Measurements from ENCODE around the gene PRAMEF1. TPM values are rescaled to one million over a fixed set of nuclear protein-coding genes. Genes with fewer than 3 reads are reported as not detected.
"Not testable (repeated sequence)": the region's sequence is repeated elsewhere in the genome, so short reads cannot be mapped to it uniquely, and the experiment has no call there.

PRAMEF1 gene, protein sequence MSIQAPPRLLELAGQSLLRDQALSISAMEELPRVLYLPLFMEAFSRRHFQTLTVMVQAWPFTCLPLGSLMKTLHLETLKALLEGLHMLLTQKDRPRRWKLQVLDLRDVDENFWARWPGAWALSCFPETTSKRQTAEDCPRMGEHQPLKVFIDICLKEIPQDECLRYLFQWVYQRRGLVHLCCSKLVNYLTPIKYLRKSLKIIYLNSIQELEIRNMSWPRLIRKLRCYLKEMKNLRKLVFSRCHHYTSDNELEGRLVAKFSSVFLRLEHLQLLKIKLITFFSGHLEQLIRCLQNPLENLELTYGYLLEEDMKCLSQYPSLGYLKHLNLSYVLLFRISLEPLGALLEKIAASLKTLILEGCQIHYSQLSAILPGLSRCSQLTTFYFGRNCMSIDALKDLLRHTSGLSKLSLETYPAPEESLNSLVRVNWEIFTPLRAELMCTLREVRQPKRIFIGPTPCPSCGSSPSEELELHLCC
- not detected for total RNA-seq
- not detected for polyA plus RNA-seq
- long read RNA-seq, donor 1: 0 reads
- long read RNA-seq, donor 2: 0 reads

GRCh38 chr1:12791097-12791496 is at the start of gene PRAMEF1:
Gene PRAMEF1, plus strand, starts transcription at chr1:12791397. Its CDS starts 1,831 bp downstream, at chr1:12793228.
- H3K4me3 ChIP-seq; H3K27me3 ChIP-seq (replicated peaks in 1 of 7); H3K36me3 ChIP-seq; intact Hi-C loops (cut with DNase I; ENCODE audit: low total_unique reads); DNase-seq; H3K4me1 ChIP-seq; H3K27ac ChIP-seq: not testable (repeated sequence)
- H3K9me3 ChIP-seq: peaks cover 0 to 20% (median 6%) of the 10 kb centered on the region in 8 donors
- WGBS, 5 donors: 81 to 96% (median 86%) methylated on average over 3 to 5 of the region's 5 CpGs

DNA sequence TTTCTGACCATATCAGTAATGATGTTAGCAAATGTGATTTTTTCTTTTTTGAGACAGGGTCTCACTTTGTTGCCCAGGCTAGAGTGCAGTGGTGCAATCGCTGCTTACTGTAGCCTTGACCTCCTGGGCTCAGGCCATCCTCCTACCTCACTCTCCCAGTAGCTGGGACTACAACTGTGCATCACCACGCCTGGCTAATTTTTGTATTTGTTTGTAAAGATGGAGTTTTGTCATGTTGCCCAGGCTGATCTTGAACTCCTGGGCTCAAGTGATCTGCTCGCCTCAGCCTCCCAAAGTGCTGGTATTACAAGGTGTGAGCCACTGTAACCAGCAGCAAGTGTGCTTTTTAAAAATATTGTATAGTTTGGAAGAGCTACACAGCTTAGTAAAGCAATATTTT is 49.3 kb upstream of the PRAMEF1 start:
- 68 to 92% (median 73%) methylated on average over 3 of the region's 3 CpGs for WGBS, 5 donors
- H3K4me1 ChIP-seq: no peaks in the 10 kb centered on the region
- H3K9me3 ChIP-seq: peaks cover 0 to 14% (median 1%) of the 10 kb centered on the region in 8 donors
- no peak overlapping the region for H3K27ac ChIP-seq
- no peak for DNase-seq
- intact Hi-C loops (cut with DNase I; ENCODE audit: low total_unique reads): no loop called here
- H3K4me3 ChIP-seq: no peak overlapping the region
- peaks cover 0 to 83% (median 0%) of the 10 kb centered on the region in 7 donors for H3K27me3 ChIP-seq (replicated peaks in 1 of 7)
- TF ChIP-seq CTCF (IDR thresholded peaks at IDR 0.05 in 8 of 11, conservative IDR thresholded peaks at IDR 0.05 in 3 of 11) (no peak), POLR2A (IDR thresholded peaks at IDR 0.05) (no peak), POLR2AphosphoS5 (IDR thresholded peaks at IDR 0.05) (no peak)
- no peaks in the 10 kb centered on the region for H3K36me3 ChIP-seq

- Histone ChIP-seq H3K4me3 (no peak overlapping the region), H3K4me1 (no peaks in the 10 kb centered on the region), H3K36me3 (no peaks in the 10 kb centered on the region), H3K27me3 (replicated peaks in 1 of 7) (peaks cover 0 to 78% (median 0%) of the 10 kb centered on the region in 7 donors), H3K9me3 (peaks cover 5 to 39% (median 32%) of the 10 kb centered on the region in 8 donors), H3K27ac (no peak overlapping the region)
- intact Hi-C loops (cut with DNase I; ENCODE audit: low total_unique reads): no loop called here
- TF ChIP-seq POLR2AphosphoS5 (IDR thresholded peaks at IDR 0.05) (no peak), POLR2A (IDR thresholded peaks at IDR 0.05) (no peak), CTCF (IDR thresholded peaks at IDR 0.05 in 8 of 11, conservative IDR thresholded peaks at IDR 0.05 in 3 of 11) (no peak)
- no peak for DNase-seq
- 65 to 75% (median 72%) methylated on average over 3 of the region's 3 CpGs for WGBS, 5 donors
Observed at GRCh38 chr1:12745126-12745991, 45.8 kb upstream of the PRAMEF1 start.

DNA sequence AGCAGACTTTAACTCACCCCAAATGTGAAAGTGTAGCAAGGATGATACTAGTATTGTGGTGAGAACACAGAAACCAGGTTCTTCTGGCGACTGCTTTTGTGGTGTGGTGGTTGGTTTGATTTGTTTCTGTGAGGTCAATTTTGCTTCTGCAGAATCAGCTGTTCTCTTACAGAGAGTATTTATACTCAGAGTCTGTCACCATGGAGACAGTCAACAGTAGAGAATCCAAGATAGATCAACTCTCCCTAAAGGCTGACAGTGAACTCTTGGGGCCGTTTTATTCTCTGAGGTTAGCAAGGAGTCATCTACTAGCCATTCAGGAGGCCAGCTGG is 45.2 kb upstream of the PRAMEF1 start, which contains the start of gene CFAP107:
TSS of gene CFAP107 (plus strand) at position 209 of the 332 bp plus-strand sequence. CDS start 231 bp downstream, outside the sequence.
- 35 to 55% (median 48%) methylated on average over 2 of the region's 2 CpGs for WGBS, 5 donors
- no peaks in the 10 kb centered on the region for H3K4me1 ChIP-seq
- no peak within 1 kb of the TSS for H3K27ac ChIP-seq
- H3K4me3 ChIP-seq: no peak within 1 kb of the TSS
- H3K27me3 ChIP-seq (replicated peaks in 1 of 7): peaks cover 0 to 78% (median 0%) of the 10 kb centered on the region in 7 donors
- no peaks in the 10 kb centered on the region for H3K36me3 ChIP-seq
- H3K9me3 ChIP-seq: peaks cover 5 to 43% (median 36%) of the 10 kb centered on the region in 8 donors
- TF ChIP-seq POLR2A (IDR thresholded peaks at IDR 0.05): no peak
- no peak for TF ChIP-seq POLR2AphosphoS5 (IDR thresholded peaks at IDR 0.05)
- TF ChIP-seq CTCF (IDR thresholded peaks at IDR 0.05 in 8 of 11, conservative IDR thresholded peaks at IDR 0.05 in 3 of 11): no peak
- intact Hi-C loops (cut with DNase I; ENCODE audit: low total_unique reads): no loop called here
- DNase-seq: no peak
